GM12892 (cell line): ENCODE data around the gene ATP6V1G3.

Experiments used
- POLR2A ChIP-seq: IDR thresholded peaks from 2 replicates; pipeline ENCODE4 v1.6.1; 2011; ENCODE audit warnings: low read depth, low read length, control low read depth
- POLR2AphosphoS5 ChIP-seq: IDR thresholded peaks from 2 replicates; pipeline ENCODE4 v1.6.1; 2011; ENCODE audit warnings: low read depth, low read length, control low read depth
- TAF1 ChIP-seq: IDR thresholded peaks from 2 replicates; pipeline ENCODE4 v1.6.1; 2011; ENCODE audit warnings: low read depth, mild to moderate bottlenecking, control low read depth, low read length, borderline replicate concordance

DNA sequence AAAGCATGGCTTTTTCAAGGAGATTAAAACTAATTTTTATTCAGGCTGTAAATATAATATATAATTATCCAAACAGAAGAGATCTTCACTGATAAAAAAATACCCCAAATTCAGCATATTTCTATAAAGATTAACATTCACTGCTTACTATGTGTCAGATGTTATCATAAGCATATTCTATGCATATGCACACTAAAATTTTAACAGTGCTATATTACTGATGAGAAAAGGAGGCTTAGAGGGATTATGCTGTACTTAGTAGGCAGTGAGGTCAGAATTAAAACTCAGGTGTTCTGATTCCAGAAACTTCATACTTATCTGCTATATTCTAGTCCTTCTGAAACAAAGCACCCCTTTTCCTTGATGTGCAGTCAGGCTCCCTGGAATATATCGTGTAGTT lies 33.8 kb upstream of the ATP6V1G3 start:
- no peak for TF ChIP-seq POLR2A
- TF ChIP-seq POLR2AphosphoS5 = no peak
- TF ChIP-seq TAF1 = no peak
